ENCODE measurements around the gene LGALS9B.
"Not testable (repeated sequence)": the region's sequence is repeated elsewhere in the genome, so short reads cannot be mapped to it uniquely, and the experiment has no call there.

DNA sequence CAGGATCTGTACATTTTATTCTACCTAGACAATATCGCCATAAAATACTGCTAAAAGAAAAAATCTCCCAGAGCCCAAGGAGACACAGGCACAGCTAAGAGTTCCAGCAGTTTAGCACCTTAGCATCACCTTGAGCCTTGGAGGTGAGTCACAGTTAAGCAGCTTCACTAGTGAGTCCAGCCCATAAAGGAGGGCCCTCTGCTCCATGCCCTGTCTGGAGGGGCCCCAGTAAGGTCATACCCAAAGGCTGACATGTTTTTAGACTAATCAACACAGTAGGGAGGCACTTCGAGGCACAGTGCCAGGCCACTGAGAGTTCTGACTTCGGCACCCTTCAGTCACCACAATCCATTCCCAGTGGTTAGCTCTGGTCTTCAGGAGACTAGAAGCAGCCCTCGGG is 2.6 kb upstream of the LGALS9B start:
- TF ChIP-seq CTCF (conservative IDR thresholded peaks at IDR 0.05 in 1 of 2, IDR thresholded peaks at IDR 0.05 in 1 of 2; ENCODE audit: low read depth in 1 of 2, low read length in 2 of 2); EZH2 (IDR thresholded peaks at IDR 0.05; ENCODE audit: low read length, missing control alignments): not testable (repeated sequence)

Measured in fibroblast of lung (primary cell).